HepG2 (cell line): ENCODE data around the gene FHIT.

Experiments used
- CHD2 ChIP-seq: IDR thresholded peaks from 2 replicates; pipeline ENCODE4 v1.6.1; 2011; ENCODE audit warnings: low read depth, low read length, improper control_type of control experiment
- CHD4 ChIP-seq: fragments of 200-600 bp; sonication (generic); IDR thresholded peaks from 2 replicates; pipeline ENCODE4 v1.7.0; 2017; ENCODE audit warnings: mild to moderate bottlenecking, low read length, borderline replicate concordance
- DNMT1 ChIP-seq: sonication (generic); formaldehyde crosslinking; IDR thresholded peaks from 2 replicates; pipeline ENCODE4 v1.5.1; 2020; ENCODE audit warnings: mild to moderate bottlenecking, missing genetic modification reagents
- HDAC2 ChIP-seq: sonication (generic); formaldehyde crosslinking; IDR thresholded peaks from 2 replicates; pipeline ENCODE4 v1.4.0; 2020; ENCODE audit warnings: missing genetic modification reagents
- JUND ChIP-seq: sonication (generic); formaldehyde crosslinking; IDR thresholded peaks from 2 replicates; pipeline ENCODE4 v1.8.0; 2022; ENCODE audit warnings: mild to moderate bottlenecking, missing genetic modification reagents
- MYC ChIP-seq: sonication (generic); formaldehyde crosslinking; IDR thresholded peaks from 2 replicates; pipeline ENCODE4 v1.9.0; 2021; ENCODE audit warnings: missing genetic modification reagents, borderline replicate concordance
- PRDM15 ChIP-seq: sonication (generic); formaldehyde crosslinking; IDR thresholded peaks from 2 replicates; pipeline ENCODE4 v1.4.0; 2020; ENCODE audit warnings: missing genetic modification reagents
- RELA ChIP-seq: sonication (generic); formaldehyde crosslinking; IDR thresholded peaks from 2 replicates; pipeline ENCODE4 v1.4.0; 2020; ENCODE audit warnings: missing genetic modification reagents
- REST ChIP-seq, 2 experiments: IDR thresholded peaks; 2 replicates each; pipeline ENCODE4 v1.6.1; 2011 to 2012; ENCODE audit warnings: low read length in 2 of 2, borderline replicate concordance in 1 of 2, low read depth in 1 of 2, mild to moderate bottlenecking in 1 of 2, moderate library complexity in 1 of 2
- RNF2 ChIP-seq: fragments of 450-650 bp; conservative IDR thresholded peaks from 2 replicates; pipeline ENCODE4 v1.6.1; 2016; ENCODE audit warnings: low read depth
- SMC3 ChIP-seq: IDR thresholded peaks from 2 replicates; pipeline ENCODE4 v1.6.1; 2011; ENCODE audit warnings: low read length, improper control_type of control experiment
- ZBTB8A ChIP-seq: sonication (generic); formaldehyde crosslinking; IDR thresholded peaks from 2 replicates; pipeline ENCODE4 v1.4.0; 2020; ENCODE audit warnings: mild to moderate bottlenecking, low read depth, missing genetic modification reagents, borderline replicate concordance
- ZNF18 ChIP-seq: sonication (generic); formaldehyde crosslinking; IDR thresholded peaks from 2 replicates; pipeline ENCODE4 v1.8.0; 2022; ENCODE audit warnings: mild to moderate bottlenecking, missing genetic modification reagents; ENCODE audit not compliant: insufficient replicate concordance
- TF ChIP-seq, protein P1 (sequence below): sonication (generic); formaldehyde crosslinking; IDR thresholded peaks from 2 replicates; pipeline ENCODE4 v1.4.0; 2020; ENCODE audit warnings: missing genetic modification reagents

DNA sequence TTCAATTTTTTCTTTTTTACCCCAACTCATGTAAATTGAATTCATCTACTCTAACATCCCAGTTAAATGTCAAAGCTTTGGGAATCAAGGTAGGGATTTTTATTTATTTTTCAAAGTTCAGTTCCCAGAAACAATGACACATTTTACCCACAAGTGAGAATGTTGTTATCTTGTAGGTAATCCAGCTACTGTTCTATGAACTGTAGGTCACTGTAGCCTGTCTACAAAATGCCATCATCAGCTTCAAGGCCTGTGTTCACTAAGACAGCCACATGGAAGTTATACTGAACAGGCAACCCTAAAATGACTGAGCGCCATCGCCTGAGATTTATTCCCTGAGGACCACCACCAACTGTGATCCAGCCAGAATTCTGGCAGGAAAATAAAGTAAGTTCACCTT lies 219.7 kb downstream of the FHIT start:
- no peak for TF ChIP-seq HDAC2 (CRISPR knock-in tag)
- no peak for TF ChIP-seq ZNF18 (CRISPR knock-in tag)
- TF ChIP-seq CHD2: no peak
- TF ChIP-seq RELA (CRISPR knock-in tag): no peak
- TF ChIP-seq RNF2: no peak
- TF ChIP-seq CHD4: no peak
- no peak for TF ChIP-seq SMC3
- TF ChIP-seq MYC (CRISPR knock-in tag): no peak
- TF ChIP-seq, protein P1, sequence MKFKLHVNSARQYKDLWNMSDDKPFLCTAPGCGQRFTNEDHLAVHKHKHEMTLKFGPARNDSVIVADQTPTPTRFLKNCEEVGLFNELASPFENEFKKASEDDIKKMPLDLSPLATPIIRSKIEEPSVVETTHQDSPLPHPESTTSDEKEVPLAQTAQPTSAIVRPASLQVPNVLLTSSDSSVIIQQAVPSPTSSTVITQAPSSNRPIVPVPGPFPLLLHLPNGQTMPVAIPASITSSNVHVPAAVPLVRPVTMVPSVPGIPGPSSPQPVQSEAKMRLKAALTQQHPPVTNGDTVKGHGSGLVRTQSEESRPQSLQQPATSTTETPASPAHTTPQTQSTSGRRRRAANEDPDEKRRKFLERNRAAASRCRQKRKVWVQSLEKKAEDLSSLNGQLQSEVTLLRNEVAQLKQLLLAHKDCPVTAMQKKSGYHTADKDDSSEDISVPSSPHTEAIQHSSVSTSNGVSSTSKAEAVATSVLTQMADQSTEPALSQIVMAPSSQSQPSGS (CRISPR knock-in tag): no peak
- TF ChIP-seq JUND: no peak
- no peak for TF ChIP-seq DNMT1
- no peak for TF ChIP-seq REST (IDR thresholded peaks at IDR 0.05; ENCODE audit: borderline replicate concordance in 1 of 2, low read depth in 1 of 2, low read length in 2 of 2)
- TF ChIP-seq ZBTB8A (CRISPR knock-in tag): no peak
- no peak for TF ChIP-seq PRDM15 (CRISPR knock-in tag)
